DOHH2 (cell line): ENCODE results near the gene HES1.

ENCODE experiments used
- CTCF ChIP-seq: fragments of 200-600 bp; sonication (generic); IDR thresholded peaks from one replicate; pipeline ENCODE4 v1.5.1; 2014; ENCODE audit warnings: antibody characterized with exemption, mild to moderate bottlenecking, low read depth, low read length; ENCODE audit not compliant: poor library complexity, severe bottlenecking
- EZH2phosphoT487 ChIP-seq: fragments of 200-600 bp; sonication (generic); IDR thresholded peaks from 2 replicates; pipeline ENCODE4 v1.6.1; 2017; ENCODE audit warnings: borderline replicate concordance, mild to moderate bottlenecking, antibody characterized with exemption, low read length, moderate library complexity, mixed read lengths

- TF ChIP-seq CTCF (no peak), EZH2phosphoT487 (no peak)
These were observed 6.4 kb downstream of the HES1 start for GRCh38 chr3:194142156-194142910.
